HEK293T (cell line): Measurements from ENCODE around the gene SCAF11.

Experiments used
- CTCF ChIA-PET: fragments of 350-600 bp; formaldehyde crosslinking; extraction: SDS; loops from one replicate; lab custom pipeline; 2021; ENCODE audit warnings: antibody characterized with exemption, inconsistent platforms; lab: Yijun Ruan, JAX
- POLR2A ChIA-PET: fragments of 350-600 bp; formaldehyde crosslinking; extraction: SDS; loops from one replicate; lab custom pipeline; 2020; ENCODE audit warnings: antibody characterized with exemption, inconsistent platforms; lab: Yijun Ruan, JAX
- DNase-seq: peaks from one replicate; pipeline ENCODE4 v3.0.0; 2012; ENCODE audit warnings: mixed read lengths; ENCODE audit errors: extremely low spot score
- ARNT ChIP-seq: fragments of 450-650 bp; IDR thresholded peaks from 2 replicates; pipeline ENCODE4 v1.6.1; 2017; ENCODE audit warnings: mild to moderate bottlenecking
- BHLHE40 ChIP-seq: fragments of 450-650 bp; IDR thresholded peaks from 2 replicates; pipeline ENCODE4 v1.6.1; 2016; ENCODE audit warnings: mild to moderate bottlenecking, moderate library complexity, borderline replicate concordance
- CTBP1 ChIP-seq: fragments of 450-650 bp; IDR thresholded peaks from 2 replicates; pipeline ENCODE4 v1.6.1; 2016; ENCODE audit warnings: borderline replicate concordance
- ELF4 ChIP-seq: fragments of 450-650 bp; IDR thresholded peaks from 2 replicates; pipeline ENCODE4 v1.6.1; 2017; ENCODE audit warnings: antibody characterized with exemption
- FOXA1 ChIP-seq: fragments of 450-650 bp; IDR thresholded peaks from 2 replicates; pipeline ENCODE4 v1.6.1; 2016; ENCODE audit warnings: mild to moderate bottlenecking
- FOXK2 ChIP-seq: fragments of 450-650 bp; IDR thresholded peaks from 2 replicates; pipeline ENCODE4 v1.6.1; 2016; ENCODE audit warnings: mild to moderate bottlenecking
- FOXM1 ChIP-seq: fragments of 450-650 bp; IDR thresholded peaks from 2 replicates; pipeline ENCODE4 v1.6.1; 2017; ENCODE audit warnings: mild to moderate bottlenecking, borderline replicate concordance
- HDGF ChIP-seq: fragments of 450-650 bp; IDR thresholded peaks from 2 replicates; pipeline ENCODE4 v1.6.1; 2017; ENCODE audit warnings: antibody characterized with exemption, borderline replicate concordance
- L3MBTL2 ChIP-seq: fragments of 450-650 bp; conservative IDR thresholded peaks from 2 replicates; pipeline ENCODE4 v1.6.1; 2016; ENCODE audit warnings: mild to moderate bottlenecking
- LEF1 ChIP-seq: fragments of 450-650 bp; IDR thresholded peaks from 2 replicates; pipeline ENCODE4 v1.6.1; 2017; ENCODE audit warnings: mild to moderate bottlenecking, borderline replicate concordance
- NFRKB ChIP-seq: fragments of 450-650 bp; IDR thresholded peaks from 2 replicates; pipeline ENCODE4 v1.6.1; 2016; ENCODE audit warnings: mild to moderate bottlenecking, moderate library complexity
- SP1 ChIP-seq: fragments of 450-650 bp; IDR thresholded peaks from 2 replicates; pipeline ENCODE4 v1.6.1; 2017
- SUZ12 ChIP-seq: fragments of 450-650 bp; IDR thresholded peaks from 2 replicates; pipeline ENCODE4 v1.6.1; 2016; ENCODE audit warnings: mild to moderate bottlenecking
- TARDBP ChIP-seq: fragments of 450-650 bp; IDR thresholded peaks from 2 replicates; pipeline ENCODE4 v1.6.1; 2016
- ZNF384 ChIP-seq: fragments of 450-650 bp; IDR thresholded peaks from 2 replicates; pipeline ENCODE4 v1.6.1; 2016
- TF ChIP-seq, protein P1 (sequence below): fragments of 450-650 bp; IDR thresholded peaks from 2 replicates; pipeline ENCODE4 v1.6.1; 2016

Gene SCAF11

DNA sequence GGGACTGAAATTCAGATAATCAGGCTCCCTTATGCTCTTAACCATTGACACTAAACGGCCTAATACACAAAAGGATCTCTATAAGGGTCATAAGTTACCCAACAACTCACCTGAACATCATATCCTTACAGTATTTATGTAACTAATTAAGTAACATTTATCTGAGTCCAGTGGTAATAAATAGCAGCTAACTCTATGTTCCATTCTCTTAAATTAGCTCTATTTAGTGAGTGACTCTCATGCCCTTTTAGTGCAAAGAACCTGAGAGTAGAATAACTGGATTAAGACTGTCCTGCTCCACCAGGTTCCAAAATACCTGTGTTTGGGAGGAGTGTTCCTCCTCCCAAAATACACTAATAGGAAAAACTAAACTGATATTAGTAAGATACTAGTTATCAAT lies 9.8 kb downstream of the SCAF11 start:
- DNase-seq, result no peak
- CTCF ChIA-PET, result no interaction called here
- TF ChIP-seq L3MBTL2 (no peak), TARDBP (no peak), CTBP1 (no peak), SP1 (no peak), FOXM1 (no peak), BHLHE40 (no peak)
- TF ChIP-seq, protein P1, sequence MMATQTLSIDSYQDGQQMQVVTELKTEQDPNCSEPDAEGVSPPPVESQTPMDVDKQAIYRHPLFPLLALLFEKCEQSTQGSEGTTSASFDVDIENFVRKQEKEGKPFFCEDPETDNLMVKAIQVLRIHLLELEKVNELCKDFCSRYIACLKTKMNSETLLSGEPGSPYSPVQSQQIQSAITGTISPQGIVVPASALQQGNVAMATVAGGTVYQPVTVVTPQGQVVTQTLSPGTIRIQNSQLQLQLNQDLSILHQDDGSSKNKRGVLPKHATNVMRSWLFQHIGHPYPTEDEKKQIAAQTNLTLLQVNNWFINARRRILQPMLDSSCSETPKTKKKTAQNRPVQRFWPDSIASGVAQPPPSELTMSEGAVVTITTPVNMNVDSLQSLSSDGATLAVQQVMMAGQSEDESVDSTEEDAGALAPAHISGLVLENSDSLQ, result no peak
- POLR2A ChIA-PET, result no interaction called here

DNA sequence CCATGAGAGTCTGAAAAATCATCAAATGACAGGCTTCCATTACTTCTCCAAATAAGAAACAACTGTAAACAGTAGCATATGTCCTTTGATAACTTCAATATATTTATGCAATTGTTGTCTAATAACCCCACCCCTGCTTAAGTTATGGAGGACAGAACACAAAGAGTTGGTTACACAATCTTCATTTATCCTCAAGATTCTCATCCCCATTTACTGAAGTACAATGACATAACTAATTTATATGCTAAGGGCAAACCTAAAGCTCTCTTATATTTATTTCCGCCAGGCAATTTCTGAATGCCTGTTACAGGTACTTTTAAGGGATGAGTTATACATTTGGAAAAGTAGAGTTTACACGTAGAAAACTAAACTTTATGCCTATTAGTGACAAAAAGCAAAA lies 12.3 kb downstream of the SCAF11 start:
- no peak for DNase-seq
- ChIA-PET POLR2A (no interaction called here), CTCF (no interaction called here)
- TF ChIP-seq NFRKB (no peak), SP1 (no peak), CTBP1 (no peak), L3MBTL2 (no peak), SUZ12 (no peak), LEF1 (no peak), ZNF384 (no peak), ELF4 (no peak), FOXA1 (no peak), ARNT (no peak), BHLHE40 (no peak), FOXK2 (no peak), FOXM1 (no peak), HDGF (no peak), TARDBP (no peak)
- TF ChIP-seq, protein P1, result no peak

DNA sequence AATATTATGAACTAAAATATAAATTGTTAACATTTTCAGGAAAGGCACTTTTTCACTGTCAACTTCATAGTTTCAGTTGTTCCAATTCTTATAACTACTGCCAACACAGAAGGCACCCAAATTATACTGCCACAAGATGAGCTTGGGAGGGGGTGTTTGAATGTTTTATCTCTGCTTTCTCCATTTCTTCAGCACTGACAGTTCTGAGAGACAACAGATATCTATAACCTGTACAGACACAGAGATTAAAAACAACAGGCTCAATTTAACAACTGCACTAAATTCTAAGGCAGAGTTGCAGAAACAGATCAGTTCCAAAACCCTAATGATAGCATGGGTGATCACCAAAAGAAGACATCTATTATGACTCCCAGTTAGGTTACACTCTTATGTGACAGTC lies 12.8 kb downstream of the SCAF11 start:
- POLR2A ChIA-PET, result no interaction called here
- CTCF ChIA-PET, result no interaction called here

DNA sequence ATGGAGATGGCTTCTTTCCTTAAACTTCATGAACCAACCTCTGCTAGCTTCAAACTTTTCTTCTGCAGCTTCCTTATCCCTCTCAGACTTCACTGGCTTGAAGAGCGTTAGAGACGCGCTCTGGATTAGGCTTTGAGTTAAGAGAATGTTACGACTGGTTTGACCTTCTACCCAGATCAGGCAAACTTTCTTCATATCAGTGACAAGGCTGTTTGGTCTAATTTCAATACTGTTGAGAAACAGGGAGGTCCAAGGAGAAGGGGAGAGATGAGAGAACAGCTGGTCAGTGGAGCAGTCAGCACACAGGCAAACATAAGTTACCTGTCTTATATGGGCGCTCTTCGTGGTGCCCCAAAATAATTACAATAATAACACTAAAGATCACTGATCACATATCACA lies 14.9 kb downstream of the SCAF11 start:
- no peak for DNase-seq
- ChIA-PET POLR2A (no interaction called here), CTCF (no interaction called here)
- TF ChIP-seq CTBP1, result no peak
- no peak for TF ChIP-seq ARNT
- TF ChIP-seq NFRKB, result no peak
- no peak for TF ChIP-seq TARDBP
- TF ChIP-seq SP1, result no peak
- no peak for TF ChIP-seq SUZ12
- no peak for TF ChIP-seq FOXK2
- TF ChIP-seq BHLHE40, result no peak
- no peak for TF ChIP-seq L3MBTL2
- no peak for TF ChIP-seq FOXM1
- TF ChIP-seq, protein P1, result no peak
- TF ChIP-seq ZNF384, result no peak
- no peak for TF ChIP-seq FOXA1
- no peak for TF ChIP-seq LEF1
- TF ChIP-seq HDGF, result no peak
- no peak for TF ChIP-seq ELF4

More for the DNA sequence above, 12.8 kb downstream of the SCAF11 start:
- TF ChIP-seq, protein P1, result no peak
- TF ChIP-seq ARNT (no peak), TARDBP (no peak), NFRKB (no peak), L3MBTL2 (no peak), HDGF (no peak), BHLHE40 (no peak)
- no peak for DNase-seq

DNA sequence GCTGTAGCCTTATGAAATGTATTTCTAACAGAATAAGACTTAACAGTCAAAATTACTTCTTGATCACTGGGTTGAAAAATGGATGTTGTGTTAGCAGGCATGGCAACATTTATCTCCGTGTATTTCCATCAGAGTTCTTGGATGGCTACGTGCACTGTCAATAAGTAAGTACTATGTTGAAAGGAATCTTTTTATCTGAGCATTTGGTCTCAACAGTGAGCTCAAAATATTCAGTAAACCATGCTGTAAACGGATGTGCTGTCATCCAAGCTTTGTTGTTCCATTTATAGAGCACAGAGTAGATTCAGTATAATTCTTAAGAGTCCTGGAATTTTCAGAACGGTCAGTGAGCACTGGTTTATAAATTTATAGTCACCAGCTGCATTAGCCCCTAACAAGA lies 15.5 kb downstream of the SCAF11 start:
- DNase-seq, result no peak
- CTCF ChIA-PET, result no interaction called here
- POLR2A ChIA-PET, result no interaction called here
- TF ChIP-seq HDGF, result no peak
- TF ChIP-seq NFRKB, result no peak
- TF ChIP-seq ARNT, result no peak
- TF ChIP-seq L3MBTL2, result no peak
- TF ChIP-seq TARDBP, result no peak

DNA sequence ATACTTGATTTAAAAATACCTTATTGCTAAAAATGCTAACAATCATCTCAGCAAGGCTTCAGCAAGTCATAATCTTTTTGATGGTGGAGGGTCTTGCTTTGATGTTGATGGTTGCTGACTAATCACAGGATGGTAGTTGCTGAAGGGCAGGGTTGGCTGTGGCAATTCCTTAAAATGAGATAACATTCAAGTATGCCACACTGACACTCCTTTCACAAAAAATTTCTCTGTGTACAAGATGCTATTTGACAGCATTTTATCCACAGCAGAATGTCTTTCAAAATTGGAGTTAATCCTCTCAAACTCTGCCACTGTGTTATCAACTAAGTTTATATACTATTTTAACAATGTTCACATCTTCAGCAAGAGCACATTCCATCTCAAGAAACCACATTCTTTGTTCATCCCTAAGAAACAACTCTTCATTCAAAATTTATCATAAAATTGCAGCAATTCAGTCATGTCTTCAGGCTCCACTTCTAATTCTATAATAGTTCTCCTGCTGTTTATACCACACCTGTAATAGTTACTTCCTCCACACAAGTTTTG lies 16.1 kb downstream of the SCAF11 start:
- ChIA-PET POLR2A (no interaction called here), CTCF (no interaction called here)
- TF ChIP-seq CTBP1 (no peak), SUZ12 (no peak), ZNF384 (no peak), ARNT (no peak), SP1 (no peak), NFRKB (no peak), TARDBP (no peak), BHLHE40 (no peak), ELF4 (no peak), FOXA1 (no peak), LEF1 (no peak), FOXK2 (no peak), L3MBTL2 (no peak), HDGF (no peak), FOXM1 (no peak)
- TF ChIP-seq, protein P1, result no peak
- DNase-seq, result no peak
